B cell (primary cell): ENCODE measurements around the gene RER1. TPM values are rescaled to one million over a fixed set of nuclear protein-coding genes. Genes with fewer than 3 reads are reported as not detected.

ENCODE experiments used
- ATAC-seq: fragments of 200-7000 bp; cut with Tn5 transposase; one replicate; pipeline ENCODE4 v1.10.0; 2021; ENCODE audit warnings: low read depth, mild to moderate bottlenecking, moderate number of reproducible peaks, moderate library complexity
- CTCF ChIA-PET: fragments of 350-600 bp; sonication (Branson Sonifier 250); formaldehyde crosslinking; loops from one replicate; lab custom pipeline; 2021; ENCODE audit warnings: antibody characterized with exemption, inconsistent platforms; lab: Charles Lee
- POLR2A ChIA-PET: fragments of 350-600 bp; sonication (Branson Sonifier 250); formaldehyde crosslinking; loops from one replicate; lab custom pipeline; 2021; ENCODE audit warnings: antibody characterized with exemption; lab: Charles Lee
- DNase-seq: peaks from one replicate; pipeline ENCODE4 v3.0.0; 2013
- H2AFZ ChIP-seq: 2 replicates; pipeline ENCODE4 v1.6.1; 2012; ENCODE audit warnings: mild to moderate bottlenecking, low read depth, low read length; ENCODE audit not compliant: insufficient read depth, poor library complexity, severe bottlenecking
- H3K27ac ChIP-seq, 2 donors: 1 replicate in 1 of 2; 2 replicates in 1 of 2; pipeline ENCODE4 v1.5.1; 2012 to 2013; ENCODE audit warnings: low read length in 2 of 2, mild to moderate bottlenecking in 2 of 2, moderate library complexity in 1 of 2
- H3K27me3 ChIP-seq, 4 experiments: fragments of 200-600 bp in 1 of 4; sonication (generic) in 1 of 4; replicated peaks in 1 of 4; 1 replicate in 2 of 4; 2 replicates in 2 of 4; pipeline versions ENCODE4 v1.6.1 to v1.7.0; 2013 to 2016; ENCODE audit warnings: low read length in 3 of 4, mild to moderate bottlenecking in 2 of 4, mixed read lengths in 1 of 4, moderate library complexity in 1 of 4; ENCODE audit not compliant: insufficient read depth in 4 of 4, control insufficient read depth in 3 of 4; ENCODE audit errors: control extremely low read depth in 1 of 4
- H3K36me3 ChIP-seq, 2 experiments: replicated peaks in 1 of 2; 1 replicate in 1 of 2; 2 replicates in 1 of 2; pipeline versions ENCODE4 v1.6.1 to v1.7.1; 2013; ENCODE audit warnings: low read length in 1 of 2; ENCODE audit not compliant: insufficient read depth in 2 of 2, control insufficient read depth in 1 of 2; ENCODE audit errors: control extremely low read depth in 1 of 2, extremely low read depth in 1 of 2
- H3K4me1 ChIP-seq, 2 donors: fragments of 200-600 bp in 1 of 2; sonication (generic) in 1 of 2; 1 replicate in 1 of 2; 2 replicates in 1 of 2; pipeline versions ENCODE4 v1.5.1 to v1.6.1; 2013 to 2017; ENCODE audit warnings: low read length in 2 of 2; ENCODE audit not compliant: control insufficient read depth in 2 of 2, insufficient read depth in 2 of 2
- H3K4me2 ChIP-seq: replicated peaks from 2 replicates; pipeline ENCODE3; 2012; ENCODE audit warnings: mild to moderate bottlenecking, low read depth, low read length; ENCODE audit not compliant: poor library complexity, severe bottlenecking
- H3K4me3 ChIP-seq, 5 experiments: fragments of 200-600 bp in 1 of 5; sonication (generic) in 1 of 5; 1 replicate in 3 of 5; 2 replicates in 2 of 5; pipeline versions ENCODE4 v1.5.1 to v1.7.0; 2011 to 2016; ENCODE audit warnings: low read length in 4 of 5, mild to moderate bottlenecking in 4 of 5, low read depth in 2 of 5, control low read depth in 1 of 5, moderate library complexity in 1 of 5; ENCODE audit not compliant: insufficient read depth in 1 of 5; ENCODE audit errors: control extremely low read depth in 1 of 5, extremely low read depth in 1 of 5
- H3K79me2 ChIP-seq: fragments of 200-600 bp; sonication (generic); one replicate; pipeline ENCODE4 v1.6.0; 2016; ENCODE audit warnings: low read length; ENCODE audit not compliant: control insufficient read depth, insufficient read depth
- H3K9ac ChIP-seq: fragments of 200-600 bp; sonication (generic); 2 replicates; pipeline ENCODE4 v1.6.1; 2017; ENCODE audit warnings: mild to moderate bottlenecking, low read length, moderate library complexity
- H3K9me3 ChIP-seq, 3 donors: one replicate each; pipeline versions ENCODE4 v1.6.1 to v1.7.1; 2013; ENCODE audit warnings: low read length in 2 of 3; ENCODE audit not compliant: control insufficient read depth in 2 of 3, insufficient read depth in 1 of 3; ENCODE audit errors: control extremely low read depth in 1 of 3
- H4K20me1 ChIP-seq: 2 replicates; pipeline ENCODE4 v1.6.0; 2012; ENCODE audit warnings: mild to moderate bottlenecking, low read length; ENCODE audit not compliant: insufficient read depth, control insufficient read depth, poor library complexity, severe bottlenecking
- H3K27ac Mint-ChIP-seq: one replicate; pipeline ENCODE4 v1.8.0; 2021; ENCODE audit warnings: mixed read lengths
- H3K27me3 Mint-ChIP-seq: one replicate; pipeline ENCODE4 v1.8.0; 2021; ENCODE audit warnings: mixed read lengths
- H3K4me1 Mint-ChIP-seq: one replicate; pipeline ENCODE4 v1.8.0; 2021; ENCODE audit warnings: mixed read lengths
- H3K4me3 Mint-ChIP-seq: one replicate; pipeline ENCODE4 v1.8.0; 2021; ENCODE audit warnings: mixed read lengths
- H3K9me3 Mint-ChIP-seq: one replicate; pipeline ENCODE4 v1.8.0; 2022; ENCODE audit warnings: mixed read lengths; ENCODE audit not compliant: insufficient read depth
- CTCF ChIP-seq: fragments of 200-600 bp; IDR thresholded peaks from one replicate; pipeline ENCODE4 v1.8.0; 2022; ENCODE audit warnings: antibody characterized with exemption, mild to moderate bottlenecking
- EZH2 ChIP-seq: IDR thresholded peaks from 2 replicates; pipeline ENCODE4 v1.6.1; 2012; ENCODE audit warnings: borderline replicate concordance, low read depth, mild to moderate bottlenecking, moderate library complexity, low read length; ENCODE audit not compliant: insufficient read depth, poor library complexity, severe bottlenecking
- WGBS: methylation state at CpG from one replicate; pipeline ENCODE4 v1.1.5; 2013; ENCODE audit warnings: missing lambda C conversion rate; ENCODE audit not compliant: insufficient coverage; 5-methylcytosine and 5-hydroxymethylcytosine counted together
- intact Hi-C: fragments of 100-400 bp; cut with micrococcal nuclease; formaldehyde crosslinking; loops from one replicate; pipeline ENCODE4 v1.10.0; 2022
- polyA plus RNA-seq: library from polyadenylated mRNA; depleted of rRNA; stranded (reverse); fragments of >200 nt; gene quantifications from 2 replicates; pipeline ENCODE4 v1.2.3, GENCODE V29; 2012
- total RNA-seq, 2 donors: library from RNA; stranded (reverse); fragments of 120-200 nt in 1 of 2; gene quantifications; 1 replicate in 1 of 2; 2 replicates in 1 of 2; pipeline versions ENCODE4 v1.2.3 to v1.2.4, GENCODE V29; 2013 to 2022

The RER1 gene
- total and polyA plus RNA-seq, 2 donors (not counting 1 experiment from before 2014, with no cell fraction given): 78.5 to 118 TPM

GRCh38 chr1:2388004-2388913, 3.4 kb upstream of the RER1 start:
- peak; percentile 56 for DNase-seq
- peaks cover 18 to 35% of the 10 kb centered on the region in 2 donors for H3K4me1 ChIP-seq
- CTCF ChIA-PET: interaction anchor here (1.0 to 1.6 kb wide), 3 partner anchors 73 to 193 kb away, joined by 3 to 7 read pairs (median 3); partner anchors contain the start of gene FAAP20
- Mint-ChIP-seq H3K27ac (peak overlapping the region; percentile 92), H3K27me3 (no peaks in the 10 kb centered on the region), H3K9me3 (no peaks in the 10 kb centered on the region), H3K4me3 (peak overlapping the region; percentile 78), H3K4me1 (peaks cover 28% of the 10 kb centered on the region)
- POLR2A ChIA-PET: interaction anchor here (0.7 kb wide), 1 partner anchor 159 kb away, joined by 5 read pairs; no protein-coding TSS in a partner anchor
- H3K9ac ChIP-seq: peak overlapping the region; percentile 19
- peaks cover 27% of the 10 kb centered on the region for H3K79me2 ChIP-seq
- TF ChIP-seq CTCF (no peak), EZH2 (no peak)
- no peaks in the 10 kb centered on the region for H3K9me3 ChIP-seq
- peak overlapping the region; percentile 54 to 74 for H3K27ac ChIP-seq
- peaks cover 0 to 6% of the 10 kb centered on the region in 2 experiments for H3K36me3 ChIP-seq
- no peak overlapping the region for H2AFZ ChIP-seq
- peaks cover 12% of the 10 kb centered on the region for H4K20me1 ChIP-seq
- intact Hi-C loops: no loop called here
- H3K27me3 ChIP-seq: no peaks in the 10 kb centered on the region
- peak overlapping the region; percentile 43 for H3K4me2 ChIP-seq
- 81% methylated on average over 13 of the region's 32 CpGs for WGBS
- no peak for ATAC-seq
- H3K4me3 ChIP-seq: peak overlapping the region in 1 of 5 experiments; percentile 19

- peaks cover 2 to 16% of the 10 kb centered on the region in 2 experiments for H3K36me3 ChIP-seq
- WGBS: 66% methylated on average over 7 of the region's 7 CpGs
- ATAC-seq (no peak), DNase-seq (no peak)
- no peak overlapping the region for H3K9ac ChIP-seq
- H3K79me2 ChIP-seq: peaks cover 41% of the 10 kb centered on the region
- Mint-ChIP-seq H3K27ac (no peak overlapping the region), H3K4me1 (peaks cover 39% of the 10 kb centered on the region), H3K9me3 (no peaks in the 10 kb centered on the region), H3K4me3 (peak overlapping the region; percentile 78), H3K27me3 (no peaks in the 10 kb centered on the region)
- intact Hi-C loops: loop anchor here (2.0 kb wide), 2 partner anchors 195 to 481 kb away; partner anchors contain the start of gene FAAP20
- H3K4me3 ChIP-seq: no peak overlapping the region
- H3K4me1 ChIP-seq: peaks cover 25 to 47% of the 10 kb centered on the region in 2 donors
- TF ChIP-seq CTCF: no peak
- TF ChIP-seq EZH2: no peak
- no peaks in the 10 kb centered on the region for H3K27me3 ChIP-seq
- no peak overlapping the region for H2AFZ ChIP-seq
- no peak overlapping the region for H3K27ac ChIP-seq
- no peak overlapping the region for H3K4me2 ChIP-seq
- POLR2A ChIA-PET: no interaction called here
- CTCF ChIA-PET: interaction anchor here (1.1 to 3.1 kb wide), 3 partner anchors 8 to 196 kb away, joined by 4 to 27 read pairs (median 6); partner anchors contain the start of gene FAAP20
- no peaks in the 10 kb centered on the region for H3K9me3 ChIP-seq
- H4K20me1 ChIP-seq: peaks cover 25% of the 10 kb centered on the region
Observed at GRCh38 chr1:2389644-2390043, 2.0 kb upstream of the RER1 start.
